Fibroblast of upper back skin (primary cell): Measurements from ENCODE around the gene MYH6.
"Not testable (repeated sequence)": the region's sequence is repeated elsewhere in the genome, so short reads cannot be mapped to it uniquely, and the experiment has no call there.

Experiments
- DNase-seq: peaks from one replicate; pipeline ENCODE4 v3.0.0-alpha.2; 2013

The MYH6 gene

DNA sequence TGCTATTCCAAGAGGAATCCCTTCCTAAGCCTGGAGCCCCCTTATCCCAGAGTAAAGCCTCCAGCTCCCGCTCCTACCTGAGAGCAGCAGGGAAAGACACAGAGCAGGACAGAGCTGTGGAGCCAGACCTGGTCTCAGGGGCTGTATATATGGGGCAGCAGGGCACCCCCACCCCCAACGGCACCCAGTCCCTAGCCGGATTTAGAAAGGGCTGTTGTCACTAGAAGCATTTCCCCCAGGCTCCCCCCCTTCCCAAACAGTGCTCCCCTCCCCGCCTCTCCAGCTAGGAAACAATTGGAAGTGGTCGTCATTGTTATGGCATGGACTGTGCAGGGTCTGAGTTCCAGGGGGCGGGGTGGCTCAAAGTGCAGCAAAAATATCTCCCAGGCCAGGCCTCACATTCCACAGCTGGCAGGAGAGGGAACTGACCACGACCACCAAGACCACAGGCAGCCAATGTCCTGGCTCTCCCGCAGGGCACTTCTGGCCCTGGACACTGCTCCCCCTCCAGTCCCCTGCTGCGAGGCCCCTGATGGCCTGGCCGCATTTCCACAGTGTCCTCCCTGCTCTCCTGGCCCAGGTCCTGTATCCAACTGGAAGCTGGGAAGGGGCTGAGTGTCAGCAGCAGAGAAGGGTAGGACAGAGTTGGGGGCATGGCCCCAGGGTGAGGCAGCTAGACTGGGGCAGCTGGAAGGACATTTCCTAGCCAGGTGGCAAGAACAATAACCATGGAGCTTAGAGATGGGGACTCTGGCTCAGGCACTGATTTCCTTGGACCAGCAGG, 27.7 kb upstream of the MYH6 start, which contains the start of gene MYH7:
TSS of gene MYH7 (minus strand) at position 118 of the 784 bp plus-strand sequence. CDS start 1,928 bp downstream, outside the sequence.
- DNase-seq = no peak

DNA sequence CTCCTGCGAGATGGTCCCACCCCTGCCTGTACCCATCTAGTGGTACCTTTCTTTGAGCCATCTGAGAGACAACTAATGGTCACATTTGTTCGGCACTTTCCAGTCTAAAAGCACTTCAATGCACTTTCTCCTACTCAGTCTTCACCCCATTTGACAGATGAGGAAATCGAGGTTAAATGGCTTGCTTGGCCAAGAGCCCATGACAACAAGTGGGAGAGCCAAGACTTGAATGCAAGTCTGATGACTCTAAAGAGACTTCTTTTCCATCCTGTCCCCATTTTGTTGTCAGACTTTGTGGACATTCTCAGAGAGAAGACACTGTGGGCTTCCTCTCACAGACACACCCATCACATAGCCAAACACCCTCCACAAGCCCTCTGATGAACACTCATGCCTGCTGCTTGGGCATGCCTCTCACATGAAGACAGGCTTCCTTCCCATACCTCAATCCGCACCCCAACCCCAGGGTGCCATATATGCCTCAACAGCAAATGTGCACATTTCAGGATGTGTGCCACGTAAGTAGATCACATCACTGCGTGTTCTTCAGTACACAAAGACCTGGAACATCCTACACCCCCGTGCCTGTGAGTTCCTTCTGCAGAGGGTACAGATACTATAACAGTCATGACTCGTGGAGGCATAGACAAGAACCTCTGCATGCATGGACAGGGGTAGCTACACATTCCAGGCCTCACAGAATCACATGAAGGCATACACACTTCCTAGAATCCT, 26.6 kb upstream of the MYH6 start:
- no peak for DNase-seq

DNA sequence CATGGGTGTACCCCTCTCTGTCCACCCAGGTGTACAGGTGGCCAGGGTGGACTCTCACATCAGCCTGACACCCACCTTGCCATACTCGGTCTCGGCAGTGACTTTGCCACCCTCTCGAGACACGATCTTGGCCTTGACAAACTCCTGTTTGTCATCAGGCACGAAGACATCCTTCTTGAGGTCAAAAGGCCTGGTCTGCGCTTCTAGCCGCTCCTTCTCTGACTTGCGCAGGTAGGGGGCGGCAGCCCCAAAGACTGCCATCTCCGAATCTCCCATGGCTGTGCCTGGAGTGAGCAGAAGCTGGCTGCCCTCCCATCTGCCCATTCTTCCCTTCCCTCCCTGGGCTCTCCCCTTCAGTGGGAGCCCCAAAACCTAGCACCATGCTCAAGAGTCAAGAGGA, 25.4 kb upstream of the MYH6 start:
- DNase-seq = no peak

DNA sequence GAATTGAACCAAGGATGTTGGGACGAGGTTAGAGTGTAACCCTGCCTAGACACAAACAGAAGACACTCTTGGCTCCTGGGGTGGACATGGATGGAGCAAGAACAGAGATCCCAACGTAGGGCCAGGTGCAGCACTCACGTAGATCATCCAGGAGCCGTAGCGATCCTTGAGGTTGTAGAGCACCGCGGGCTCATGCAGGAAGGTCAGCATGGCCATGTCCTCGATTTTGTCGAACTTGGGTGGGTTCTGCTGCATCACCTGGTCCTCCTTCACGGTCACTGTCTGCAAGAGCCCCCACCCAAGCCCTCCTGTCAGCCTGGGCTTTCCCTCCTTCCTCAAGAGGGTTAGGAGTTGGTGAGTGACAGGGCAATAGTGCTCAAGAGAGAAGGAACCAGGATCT, 24.9 kb upstream of the MYH6 start:
- DNase-seq = no peak

DNA sequence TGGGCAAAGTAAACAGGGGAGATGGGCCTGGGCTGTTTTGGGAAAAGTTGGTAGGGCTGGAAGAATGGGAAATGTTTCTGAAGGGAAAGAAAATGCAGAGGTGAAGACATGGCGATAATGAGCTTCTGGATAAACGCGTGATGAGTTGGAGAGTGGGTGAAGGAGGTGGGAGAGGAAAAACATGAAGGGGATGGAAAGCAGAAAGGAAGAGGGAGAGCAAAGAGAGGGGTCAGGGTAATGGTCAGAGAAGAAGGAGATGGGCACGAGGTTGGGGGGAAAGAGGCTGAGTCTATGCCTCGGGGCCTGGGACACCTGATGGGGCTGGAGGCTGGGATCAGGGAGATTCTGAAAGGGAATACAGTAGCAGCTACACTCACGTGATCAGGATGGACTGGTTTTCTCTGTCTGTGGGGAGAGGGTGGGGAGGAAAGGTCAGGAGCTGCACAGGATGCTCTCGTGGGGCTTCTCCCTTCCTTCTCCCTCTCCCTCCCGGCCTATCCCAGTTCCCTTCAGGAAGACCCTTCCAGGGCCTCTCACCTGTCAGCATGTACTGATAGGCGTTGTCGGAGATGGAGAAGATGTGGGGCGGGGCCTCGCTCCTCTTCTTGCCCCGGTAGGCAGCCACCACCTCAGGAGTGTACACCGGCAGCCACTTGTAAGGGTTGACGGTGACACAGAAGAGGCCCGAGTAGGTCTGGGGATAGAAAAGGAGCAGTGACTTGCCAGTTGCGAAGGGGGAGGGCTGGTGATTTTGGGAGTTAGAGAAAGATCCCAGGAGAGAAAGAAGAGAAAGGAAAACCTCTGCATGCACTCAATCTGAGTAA, 24.2 kb upstream of the MYH6 start:
- DNase-seq = no peak

DNA sequence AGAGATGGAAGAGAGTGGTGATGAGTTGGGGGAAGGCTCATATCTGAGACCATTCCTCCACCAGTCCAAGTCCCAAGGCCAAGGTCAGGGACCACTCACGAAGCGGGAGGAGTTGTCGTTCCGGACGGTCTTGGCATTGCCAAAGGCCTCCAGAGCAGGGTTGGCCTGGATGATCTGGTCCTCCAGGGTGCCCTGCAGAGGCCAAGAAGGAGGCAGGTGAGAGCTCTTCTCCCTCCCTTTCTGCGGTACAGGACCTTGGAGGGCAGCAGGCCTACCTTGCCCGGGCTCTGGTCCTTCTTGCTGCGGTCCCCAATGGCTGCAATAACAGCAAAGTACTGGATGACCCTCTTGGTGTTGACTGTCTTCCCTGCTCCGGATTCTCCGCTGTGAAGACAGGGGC, 23.4 kb upstream of the MYH6 start:
- no peak for DNase-seq

DNA sequence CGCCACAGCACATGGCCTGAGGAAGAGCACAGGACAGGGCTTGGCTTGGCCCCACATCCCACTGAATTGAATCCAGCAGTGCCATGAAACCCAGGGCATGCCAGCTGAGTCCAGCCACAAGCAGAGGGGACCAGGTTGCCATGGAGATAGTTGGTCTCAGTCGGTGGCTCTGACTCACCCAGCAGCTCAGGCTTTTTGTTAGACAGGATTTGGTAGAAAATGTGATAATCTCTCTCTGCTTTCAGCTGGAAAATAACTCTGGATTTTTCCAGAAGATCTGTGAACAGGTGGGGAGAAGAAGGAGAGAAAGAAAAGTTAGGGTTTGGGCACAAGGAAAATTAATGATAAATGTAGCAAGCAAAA, 22.6 kb upstream of the MYH6 start:
- DNase-seq = peak; percentile 6

DNA sequence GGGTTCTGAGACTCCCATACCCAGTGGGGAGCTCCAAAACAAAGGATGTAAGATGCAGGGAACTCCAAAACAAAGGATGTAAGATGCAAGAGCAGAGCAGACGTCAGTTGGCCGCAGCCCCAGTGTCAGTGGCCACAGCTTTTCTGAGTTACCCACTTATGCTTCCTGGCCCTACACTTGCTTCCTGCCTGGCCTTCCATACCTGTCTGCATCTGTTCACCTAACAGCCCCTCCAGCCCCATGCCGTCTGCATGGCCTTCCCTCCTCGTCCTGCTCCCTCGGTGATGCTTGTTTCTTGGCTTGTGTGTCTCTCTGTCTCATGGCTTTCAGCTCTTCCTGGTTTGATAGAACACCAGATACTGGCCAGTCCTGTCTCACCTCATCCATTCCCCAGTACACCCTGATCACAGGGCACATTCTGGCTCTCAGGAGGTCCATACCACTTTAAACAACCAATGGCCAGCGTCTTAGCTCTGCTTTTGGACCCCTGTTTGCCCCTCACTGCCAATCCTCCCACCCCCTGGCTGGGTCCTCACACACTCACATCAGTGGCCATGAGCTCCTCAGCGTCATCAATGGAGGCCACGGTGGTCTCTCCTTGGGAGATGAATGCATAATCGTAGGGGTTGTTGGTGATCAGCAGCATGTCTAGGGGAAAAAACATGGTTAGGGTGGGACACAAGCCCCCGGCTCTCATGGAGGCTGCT, 22.1 kb upstream of the MYH6 start:
- DNase-seq = no peak

DNA sequence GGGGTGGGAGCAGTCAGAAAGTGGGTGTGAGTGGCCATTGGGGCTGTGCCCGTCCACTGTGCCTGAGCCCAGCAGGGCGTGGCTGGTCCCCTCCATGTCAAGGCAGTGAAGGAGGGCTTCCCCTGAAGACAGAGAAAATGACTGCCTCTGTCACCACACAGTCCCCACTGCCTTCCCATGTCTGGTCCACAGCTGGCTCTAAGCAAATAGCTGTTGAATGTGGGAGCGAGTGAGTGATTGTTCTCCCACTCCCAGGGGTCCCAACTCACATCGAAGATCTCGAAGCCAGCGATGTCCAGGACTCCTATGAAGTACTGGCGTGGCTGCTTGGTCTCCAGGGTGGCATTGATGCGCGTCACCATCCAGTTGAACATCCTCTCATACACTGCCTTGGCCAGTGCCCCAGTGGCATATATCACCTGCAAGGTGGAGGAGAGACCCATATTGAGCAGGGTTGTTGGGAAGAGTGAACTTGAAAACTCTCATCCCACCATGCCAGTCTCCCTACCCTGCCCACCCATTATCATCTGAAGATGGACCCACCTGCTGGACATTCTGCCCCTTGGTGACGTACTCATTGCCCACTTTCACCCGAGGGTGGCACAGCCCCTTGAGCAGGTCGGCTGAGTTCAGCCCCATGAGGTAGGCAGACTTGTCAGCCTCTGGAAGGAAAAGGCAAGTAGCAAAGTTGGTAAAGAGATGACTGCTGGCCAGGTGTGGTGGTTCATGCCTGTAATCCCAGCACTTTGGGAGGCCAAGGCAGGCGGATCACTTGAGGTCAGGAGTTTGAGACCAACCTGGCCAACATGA, 20.8 kb upstream of the MYH6 start:
- DNase-seq = no peak

DNA sequence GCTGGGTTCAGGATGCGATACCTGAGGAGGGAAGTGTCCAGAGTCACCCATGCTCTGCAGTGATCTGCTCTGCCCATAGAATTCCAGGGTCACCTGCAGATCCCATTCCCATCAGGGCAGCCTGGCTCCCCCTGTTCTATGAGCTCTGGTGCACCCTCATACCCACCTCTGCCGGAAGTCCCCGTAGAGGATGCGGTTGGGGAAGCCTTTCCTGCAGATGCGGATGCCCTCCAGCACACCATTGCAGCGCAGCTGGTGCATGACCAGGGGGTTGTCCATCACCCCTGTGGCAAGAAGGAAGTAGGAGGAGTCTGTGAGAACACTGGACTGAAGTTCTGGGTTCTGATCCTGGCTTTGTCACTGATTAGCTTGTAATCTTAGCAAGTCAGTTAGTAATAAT, 17.7 kb upstream of the MYH6 start:
- DNase-seq = not testable (repeated sequence)

DNA sequence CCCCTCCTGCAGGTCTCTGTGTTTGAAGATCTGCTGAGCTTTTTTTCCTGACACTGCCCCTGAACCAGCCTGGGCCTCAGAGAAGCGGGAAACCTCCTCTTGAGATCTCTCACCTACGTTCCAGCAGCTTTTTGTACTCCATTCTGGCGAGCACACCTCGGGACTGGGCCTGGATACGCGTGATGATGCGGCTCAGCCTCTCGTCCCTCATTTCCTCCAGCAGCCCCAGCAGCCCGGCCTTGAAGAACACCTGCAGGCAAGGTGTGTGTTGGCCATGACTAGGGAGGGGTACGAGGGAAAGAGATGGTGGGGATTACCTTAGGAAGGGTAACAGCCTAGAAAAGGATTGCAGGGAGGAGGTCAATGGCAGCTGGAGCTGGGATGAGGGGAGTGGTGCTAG, 17.1 kb upstream of the MYH6 start:
- DNase-seq = no peak

DNA sequence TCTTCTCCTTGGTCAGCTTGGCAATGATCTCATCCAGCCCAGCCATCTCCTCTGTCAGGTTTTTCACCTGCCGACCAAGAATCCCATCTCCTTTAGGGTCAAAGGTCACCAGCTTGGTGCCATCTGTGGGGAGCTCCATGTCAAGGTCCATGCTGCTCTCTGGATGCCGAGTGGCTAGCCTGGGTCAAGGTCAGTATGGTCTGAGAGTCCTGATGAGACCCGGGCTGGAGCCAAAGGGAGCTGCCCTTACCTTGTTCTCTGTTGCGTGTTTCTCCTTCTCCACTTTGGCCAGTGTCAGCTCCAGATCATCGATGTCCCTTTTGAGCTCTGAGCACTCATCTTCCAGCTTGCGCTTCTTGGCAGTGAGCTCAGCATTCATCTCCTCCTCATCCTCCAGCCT, 15.6 kb upstream of the MYH6 start:
- DNase-seq = no peak

DNA sequence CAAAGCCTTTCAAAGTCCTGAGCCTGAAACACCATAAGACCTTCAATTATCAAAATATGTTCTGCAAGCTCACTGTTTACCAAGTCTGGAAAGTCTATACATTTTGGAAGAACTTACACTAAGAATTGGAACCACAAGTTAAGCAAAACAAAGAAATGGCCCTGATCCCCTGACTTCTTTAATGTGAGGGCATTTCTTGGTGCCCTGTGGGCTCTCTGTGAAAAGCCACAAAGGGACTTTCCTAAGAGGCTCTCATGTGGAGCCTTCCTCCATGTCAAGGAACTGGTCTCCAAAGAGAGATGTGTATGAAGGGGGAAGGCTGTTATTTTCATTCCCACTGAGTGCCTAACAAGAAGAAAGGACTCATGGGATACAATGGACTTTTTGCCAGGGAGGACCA, 13.5 kb upstream of the MYH6 start:
- DNase-seq = no peak

DNA sequence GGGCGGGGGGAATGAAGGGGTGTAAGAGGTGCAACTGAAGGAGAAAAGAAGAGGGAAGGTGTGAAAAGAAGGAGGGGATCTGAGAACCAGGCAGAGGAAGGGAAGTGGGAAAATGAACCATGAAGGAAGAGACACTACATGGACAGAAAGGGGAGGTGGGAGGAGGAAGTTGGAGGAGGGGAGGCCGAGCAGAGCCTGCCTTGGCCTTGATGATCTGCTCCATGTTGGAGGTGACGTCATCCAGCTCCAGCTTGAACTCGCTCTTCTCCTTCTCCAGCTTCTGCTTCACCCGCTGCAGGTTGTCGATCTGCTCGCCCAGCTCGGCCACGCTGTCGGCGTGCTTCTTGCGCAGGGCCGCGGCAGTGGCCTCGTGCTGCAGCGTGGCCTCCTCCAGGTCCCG, 11.6 kb upstream of the MYH6 start:
- not testable (repeated sequence) for DNase-seq

DNA sequence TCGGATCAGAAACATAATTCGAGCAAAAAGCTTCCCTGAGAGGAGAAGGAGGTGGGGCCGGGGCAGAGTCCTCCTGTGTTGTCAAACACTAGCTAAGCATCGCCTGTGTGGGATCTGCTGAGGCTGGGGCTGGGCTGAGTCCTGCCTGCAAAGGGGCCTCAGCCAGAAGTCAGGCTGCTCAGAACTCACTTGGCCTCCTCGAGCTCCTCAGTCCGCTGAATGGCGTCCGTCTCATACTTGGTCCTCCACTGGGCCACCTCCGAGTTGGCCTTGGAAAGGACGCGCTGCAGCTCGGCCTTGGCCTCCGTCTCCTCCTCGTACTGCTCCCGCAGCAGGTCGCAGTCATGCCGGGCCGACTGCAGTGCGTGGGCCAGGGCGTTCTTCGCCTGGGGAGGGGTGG, 9.9 kb upstream of the MYH6 start:
- no peak for DNase-seq

DNA sequence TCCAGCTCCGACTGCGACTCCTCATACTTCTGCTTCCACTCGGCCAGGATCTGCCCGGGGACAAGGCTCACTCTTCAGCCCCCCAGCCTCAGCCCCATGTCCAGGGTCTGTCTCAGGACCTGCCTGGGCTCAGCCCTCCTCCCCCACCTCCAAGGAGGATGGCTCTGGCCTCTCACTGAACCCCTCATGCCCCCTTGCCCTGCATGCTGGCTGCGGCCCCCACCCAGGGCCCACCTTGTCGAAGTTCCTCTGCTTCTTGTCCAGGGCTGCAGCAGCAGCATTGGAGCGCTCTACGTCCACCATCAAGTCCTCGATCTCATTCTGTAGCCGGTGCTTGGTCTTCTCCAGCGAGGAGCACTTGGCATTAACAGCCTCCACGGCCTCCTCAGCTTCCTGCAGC, 9.2 kb upstream of the MYH6 start:
- DNase-seq = not testable (repeated sequence)

DNA sequence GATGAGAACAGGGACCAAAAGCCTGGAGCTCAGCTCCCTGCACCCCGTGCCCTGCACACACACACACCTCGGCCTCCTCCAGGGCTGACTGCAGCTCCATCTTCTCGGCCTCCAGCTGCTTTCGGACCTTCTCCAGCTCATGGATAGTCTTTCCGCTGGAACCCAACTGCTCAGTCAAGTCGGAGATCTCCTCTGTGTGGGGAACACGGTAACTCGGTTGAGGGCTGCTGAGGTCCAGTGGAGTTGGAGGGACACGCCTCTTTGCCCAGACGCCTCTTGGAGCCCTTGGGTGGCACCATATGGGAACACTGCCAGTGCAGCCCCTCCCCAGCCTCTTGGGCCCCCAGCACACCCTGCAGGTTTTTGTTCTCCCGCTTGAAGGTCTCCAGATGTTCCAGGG, 8.7 kb upstream of the MYH6 start:
- DNase-seq = no peak

DNA sequence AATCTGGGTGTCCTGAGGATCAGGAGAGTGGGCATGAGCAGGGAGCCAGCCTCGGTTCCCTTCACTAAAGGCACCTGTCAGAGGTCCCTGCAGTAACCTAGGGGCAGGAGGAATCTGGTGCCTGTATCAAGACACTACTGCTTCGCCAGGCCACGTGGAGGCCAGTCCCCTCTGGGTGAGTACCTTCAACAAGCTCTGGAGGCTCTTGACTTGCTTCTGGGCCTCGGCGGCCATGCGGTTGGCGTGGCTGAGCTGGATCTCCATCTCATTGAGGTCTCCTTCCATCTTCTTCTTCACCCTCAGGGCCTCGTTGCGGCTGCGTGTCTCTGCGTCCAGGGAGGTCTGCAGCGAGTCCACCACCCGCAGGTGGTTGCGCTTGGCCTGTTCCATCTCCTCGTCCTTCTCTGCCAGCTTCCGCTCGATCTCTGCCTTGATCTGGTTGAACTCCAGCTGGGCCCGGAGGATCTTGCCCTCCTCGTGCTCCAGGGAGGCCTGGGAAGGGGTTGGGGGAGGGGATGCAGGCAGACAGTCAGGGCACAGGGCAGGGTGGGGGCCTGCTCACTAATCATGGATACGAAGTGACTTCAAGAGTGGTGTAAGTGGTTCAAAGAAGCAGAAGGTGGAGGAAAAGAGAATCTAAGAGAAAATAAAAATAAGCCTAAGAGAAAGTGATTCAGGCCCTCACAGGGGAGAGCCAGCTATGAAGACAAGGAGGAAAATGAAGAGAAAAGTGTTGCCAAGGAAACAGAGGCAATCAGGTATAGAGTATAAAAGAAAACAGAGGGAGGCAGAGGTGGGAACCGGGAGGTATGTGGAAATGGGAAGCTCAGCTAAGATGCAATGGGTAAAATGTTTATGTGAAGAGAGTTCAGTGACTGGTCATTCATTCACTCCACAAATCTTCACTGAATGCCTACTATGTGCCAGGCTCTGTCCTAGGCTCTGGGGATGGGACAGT, 8.0 kb upstream of the MYH6 start:
- no peak for DNase-seq

DNA sequence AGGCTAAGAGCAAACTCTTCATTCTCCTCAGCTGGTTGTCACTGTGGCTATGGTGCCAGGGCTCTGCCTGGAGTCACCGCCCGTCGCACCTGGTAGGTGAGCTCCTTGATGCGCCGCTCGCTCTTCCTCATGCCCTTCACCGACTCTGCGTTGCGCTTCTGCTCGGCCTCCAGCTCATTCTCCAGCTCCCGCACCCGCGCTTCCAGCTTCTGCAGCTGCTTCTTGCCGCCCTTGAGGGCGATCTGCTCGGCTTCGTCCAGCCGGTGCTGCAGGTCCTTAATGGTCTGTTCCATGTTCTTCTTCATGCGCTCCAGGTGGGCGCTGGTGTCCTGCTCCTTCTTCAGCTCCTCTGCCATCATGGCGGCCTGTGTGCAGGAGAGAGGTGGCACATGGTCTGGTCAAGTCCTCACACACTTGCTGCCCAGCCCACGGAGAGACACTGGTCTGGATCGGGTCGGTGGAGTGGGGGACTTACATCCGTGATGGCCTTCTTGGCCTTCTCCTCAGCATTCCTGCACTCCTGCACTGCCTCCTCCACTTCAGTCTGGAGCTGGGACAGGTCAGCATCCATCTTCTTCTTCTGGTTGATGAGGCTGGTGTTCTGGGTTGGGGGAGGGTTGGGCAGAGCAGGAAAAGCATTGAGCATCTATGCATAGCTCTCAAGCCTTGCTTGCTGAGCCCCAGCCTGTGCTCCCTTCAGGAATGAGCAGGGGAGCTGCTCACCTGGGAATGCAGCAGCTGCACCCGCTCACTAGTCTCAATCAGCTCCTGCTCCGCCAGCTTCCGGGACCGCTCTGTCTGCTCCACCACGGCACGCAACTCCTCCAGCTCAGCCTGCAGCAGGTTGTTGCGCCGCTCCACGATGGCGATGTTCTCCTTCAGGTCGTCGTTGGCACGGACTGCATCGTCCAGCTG, 7.1 kb upstream of the MYH6 start:
- DNase-seq = no peak

DNA sequence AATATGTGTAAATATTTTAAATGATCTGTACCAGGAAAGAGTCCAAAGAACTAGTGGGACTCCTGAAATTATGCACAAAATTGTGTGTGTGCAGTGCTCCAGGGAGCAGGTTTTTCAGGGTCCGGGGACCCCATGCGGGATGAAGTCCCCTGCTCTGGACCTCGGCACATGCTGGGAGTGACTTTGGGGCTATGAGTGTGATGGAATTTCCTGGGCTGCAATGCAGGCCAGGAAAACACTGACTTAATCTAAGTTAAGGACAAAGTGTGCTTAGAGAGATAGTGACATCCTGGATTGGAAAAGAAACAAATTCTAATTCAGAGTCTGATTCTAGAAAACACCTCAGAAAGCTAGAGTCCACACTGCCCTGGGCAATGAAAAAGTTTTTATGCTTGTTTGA, 6.2 kb upstream of the MYH6 start:
- no peak for DNase-seq
